SIG-M5 treated with dmso at 0.1 percent for 504 hours (cell line): Measurements from ENCODE around the gene SYT12.

Experiments used
- DNase-seq: peaks from one replicate; lab custom pipeline; 2025; ENCODE audit not compliant: unreplicated experiment; lab: John Stamatoyannopoulos, UW

SYT12 gene

DNA sequence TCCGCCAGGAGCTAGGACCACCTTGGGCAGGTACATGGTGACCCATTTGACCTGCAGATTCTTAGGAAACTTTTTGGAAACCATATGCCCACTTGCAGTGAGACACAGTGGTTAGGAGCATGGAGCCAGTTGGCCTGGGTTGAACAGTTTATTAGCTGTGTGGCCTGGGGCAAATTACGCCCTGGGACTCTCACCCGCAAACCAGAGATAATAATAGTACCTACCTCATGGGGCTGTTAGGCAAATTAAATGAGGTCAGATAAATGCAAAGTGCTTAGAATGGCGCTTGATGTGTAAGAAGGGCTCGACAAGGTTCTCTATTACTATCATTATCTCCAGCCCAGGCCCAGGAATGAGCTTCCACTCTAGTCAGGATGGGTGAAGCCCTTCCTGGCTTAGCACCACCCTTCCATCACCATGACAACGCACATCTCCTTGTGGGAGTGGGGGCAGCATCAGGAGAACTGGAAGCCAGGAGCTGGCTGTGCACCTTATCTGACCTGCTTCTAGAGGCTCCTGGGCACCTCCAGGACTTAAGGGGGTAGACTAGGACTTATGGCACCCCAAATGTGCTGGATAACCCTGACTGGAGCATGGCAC lies 5.1 kb downstream of the SYT12 start:
- no peak for DNase-seq

DNA sequence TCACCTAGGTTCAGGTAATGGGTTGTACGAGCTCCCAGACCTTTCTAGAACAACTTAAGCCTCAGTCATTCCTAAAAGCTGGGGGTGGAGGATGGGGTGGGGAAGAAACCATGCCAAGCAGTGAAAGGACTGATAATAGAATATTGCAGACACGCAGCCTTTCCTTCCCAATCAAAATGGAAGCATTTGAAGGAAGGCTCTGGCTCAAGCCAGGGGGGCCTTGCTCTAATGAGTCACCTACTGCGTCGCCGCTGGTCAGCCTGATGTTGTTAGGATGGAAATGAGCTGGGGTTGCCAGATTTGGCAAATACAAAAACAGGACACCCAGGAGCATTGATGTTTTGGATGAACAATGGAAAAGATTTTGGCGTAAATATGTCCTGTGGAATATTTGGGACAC lies 6.2 kb downstream of the SYT12 start:
- DNase-seq: no peak

DNA sequence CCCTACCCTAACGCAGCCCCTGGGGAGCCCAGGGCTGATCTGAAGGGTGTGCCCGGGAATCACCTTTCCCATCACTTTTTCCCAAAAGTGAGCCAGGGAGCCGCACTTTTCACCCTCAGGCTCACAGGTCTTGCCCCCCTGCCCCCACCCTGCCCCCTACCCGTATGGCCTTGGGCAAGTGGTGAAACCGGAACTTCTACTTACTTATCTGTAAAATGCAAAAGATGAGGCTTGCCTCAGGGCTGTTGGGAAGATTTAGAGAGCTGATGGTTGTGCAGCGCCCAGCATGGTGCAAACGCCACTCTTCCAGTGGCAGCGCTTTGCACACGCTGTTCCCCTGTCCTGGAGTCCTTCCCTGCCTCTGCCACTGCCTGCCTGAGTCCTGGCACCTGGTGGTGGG lies 8.0 kb downstream of the SYT12 start:
- DNase-seq: peak; percentile 9

DNA sequence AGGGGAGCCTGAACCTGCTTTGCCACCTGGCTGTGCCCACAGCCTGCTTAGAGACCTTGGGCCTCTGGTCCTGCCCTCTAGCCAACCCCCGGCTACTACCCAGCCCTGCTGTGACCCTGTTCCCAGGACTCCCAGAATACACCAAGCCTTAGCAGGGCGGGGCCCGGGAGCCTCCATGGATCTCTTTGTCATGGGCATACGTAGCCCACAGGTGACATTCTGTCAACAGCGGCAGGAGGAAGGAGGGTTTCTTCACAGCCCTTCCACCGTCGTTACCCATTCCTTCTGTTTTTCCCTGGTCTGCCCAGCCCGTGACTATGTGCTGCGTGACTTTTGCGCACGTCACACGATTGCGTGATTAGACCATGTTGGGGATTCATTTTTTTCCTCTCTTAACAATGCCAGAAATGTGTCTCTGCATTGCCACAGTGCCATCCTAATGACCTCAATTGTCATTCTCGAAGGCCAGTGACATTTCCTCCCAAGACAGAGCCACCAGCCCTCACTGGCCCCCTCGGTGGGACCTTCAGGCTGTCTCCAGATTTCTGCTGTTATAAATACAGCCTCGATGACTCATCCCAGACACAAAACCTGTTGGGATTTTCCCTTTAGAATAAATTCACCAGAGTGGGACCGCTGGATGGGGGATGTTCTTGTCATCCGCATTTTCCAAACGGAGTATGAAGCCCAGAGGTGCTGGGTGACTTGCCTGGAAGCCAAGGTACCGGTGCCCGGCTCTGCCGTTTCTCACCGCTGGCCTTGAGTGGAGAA lies 9.0 kb downstream of the SYT12 start:
- peak; percentile 30 for DNase-seq

DNA sequence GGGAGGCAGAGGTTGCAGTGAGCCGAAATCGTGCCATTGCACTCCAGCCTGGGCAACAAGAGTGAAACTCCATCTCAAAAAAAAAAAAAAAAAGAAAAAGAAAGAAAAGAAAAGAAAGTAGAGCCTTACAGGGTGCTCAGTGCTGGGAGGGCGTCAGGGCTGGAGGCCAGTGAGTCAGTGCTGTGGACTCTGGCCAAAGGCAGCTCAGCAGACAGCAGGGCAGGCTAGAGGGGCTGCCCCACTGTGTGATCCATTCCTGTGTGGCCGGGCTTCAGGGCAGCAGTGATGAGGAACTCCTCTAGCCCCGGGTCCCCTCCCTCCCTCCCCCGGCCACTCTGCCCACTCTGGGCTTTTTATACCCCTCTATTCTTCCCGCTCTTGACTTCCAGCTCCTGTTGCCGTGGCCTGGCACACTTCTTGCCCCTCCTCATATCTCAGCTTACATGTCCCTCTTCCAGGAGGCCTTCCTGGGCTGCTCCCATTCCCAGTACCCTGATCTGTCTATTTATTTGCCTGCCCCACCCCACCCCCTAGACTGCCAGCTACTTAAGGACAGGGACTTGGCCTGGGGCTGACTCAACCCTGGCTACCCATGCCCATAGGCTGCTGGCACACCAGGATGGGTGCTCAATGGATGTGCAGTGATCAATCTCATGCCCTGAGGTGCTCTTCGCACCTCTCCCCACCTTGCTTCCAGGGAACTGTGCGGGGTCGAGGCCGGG lies 10.1 kb downstream of the SYT12 start:
- DNase-seq: no peak

DNA sequence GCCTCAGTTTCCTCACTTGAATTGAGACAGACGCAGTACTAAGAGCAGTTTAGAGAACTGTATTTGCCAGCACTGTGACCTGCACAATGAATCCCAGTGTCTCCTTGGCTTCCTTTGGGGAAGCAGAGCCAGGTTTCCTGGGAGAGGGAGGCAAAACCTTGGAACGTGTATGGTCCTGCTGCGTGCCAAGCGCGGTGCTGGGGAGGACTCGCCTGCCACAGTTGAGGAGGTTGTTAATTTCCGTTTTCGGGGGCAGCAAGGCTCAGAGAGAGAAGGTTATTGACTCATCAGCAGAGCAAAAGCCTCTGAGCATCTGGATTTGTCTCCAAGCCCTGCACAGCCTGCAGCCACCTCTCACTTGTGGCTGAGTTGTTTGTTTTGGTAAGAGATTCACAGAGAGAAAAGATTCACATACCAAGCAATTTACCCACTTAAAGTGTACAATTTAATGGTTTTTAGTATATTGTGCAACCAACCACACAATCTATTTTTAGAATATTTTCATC lies 10.8 kb downstream of the SYT12 start:
- peak; percentile 58 for DNase-seq

DNA sequence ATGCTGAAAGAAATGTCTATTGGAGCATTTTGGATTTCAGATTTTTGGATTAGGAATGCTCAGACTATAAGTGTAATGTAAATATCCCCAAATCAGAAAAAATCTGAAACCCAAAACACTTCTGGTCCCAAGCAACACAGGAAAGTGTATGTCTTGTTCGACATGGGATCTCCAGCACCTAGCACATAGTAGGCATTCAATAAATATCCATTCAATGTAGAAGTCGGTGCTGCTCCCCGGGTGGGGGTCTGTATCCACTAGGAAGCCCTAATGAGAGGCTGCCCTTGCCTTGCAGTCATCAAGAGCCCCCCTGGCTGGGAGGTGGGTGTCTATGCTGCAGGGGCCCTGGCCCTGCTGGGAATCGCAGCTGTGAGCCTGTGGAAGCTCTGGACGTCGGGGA lies 11.4 kb downstream of the SYT12 start:
- DNase-seq: no peak

DNA sequence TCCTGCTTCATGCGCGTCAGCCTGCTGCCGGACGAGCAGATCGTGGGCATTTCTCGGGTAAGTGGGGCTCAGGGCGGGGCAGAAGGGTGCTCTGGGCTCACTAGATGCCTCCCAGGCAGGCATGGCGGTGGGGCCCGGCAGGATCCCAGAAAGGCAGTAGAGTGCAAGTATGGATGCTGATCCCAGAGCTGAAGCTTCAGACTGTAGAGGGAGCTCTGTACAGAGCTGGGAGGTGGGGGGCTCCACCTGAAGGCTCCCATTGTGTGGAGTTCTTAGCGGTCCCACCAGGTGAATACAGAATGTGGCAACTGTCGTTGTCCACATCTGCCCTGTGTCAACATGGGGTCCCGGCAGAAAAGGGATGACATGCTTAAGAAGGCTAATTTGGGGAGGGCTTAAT lies 17.2 kb downstream of the SYT12 start:
- no peak for DNase-seq

DNA sequence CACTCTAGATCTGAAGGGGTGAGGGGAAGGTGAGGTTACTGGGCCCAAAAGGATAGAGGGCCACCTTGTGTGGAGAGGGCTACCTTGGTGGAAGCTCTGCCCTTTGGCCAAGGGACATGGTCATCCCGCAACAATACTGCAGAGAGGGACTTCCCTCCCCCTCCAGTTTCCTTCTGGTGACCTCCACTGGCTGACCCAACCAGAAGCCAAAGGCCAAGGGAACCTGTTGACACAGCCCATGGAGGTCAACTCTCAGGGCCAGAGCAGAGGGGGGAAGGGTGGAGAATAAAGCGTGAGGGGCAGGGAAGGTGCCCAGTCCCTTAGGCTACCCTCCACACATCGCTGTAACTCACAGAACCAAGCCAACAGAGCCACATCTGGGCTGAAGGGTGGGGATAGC lies 18.7 kb downstream of the SYT12 start:
- no peak for DNase-seq

DNA sequence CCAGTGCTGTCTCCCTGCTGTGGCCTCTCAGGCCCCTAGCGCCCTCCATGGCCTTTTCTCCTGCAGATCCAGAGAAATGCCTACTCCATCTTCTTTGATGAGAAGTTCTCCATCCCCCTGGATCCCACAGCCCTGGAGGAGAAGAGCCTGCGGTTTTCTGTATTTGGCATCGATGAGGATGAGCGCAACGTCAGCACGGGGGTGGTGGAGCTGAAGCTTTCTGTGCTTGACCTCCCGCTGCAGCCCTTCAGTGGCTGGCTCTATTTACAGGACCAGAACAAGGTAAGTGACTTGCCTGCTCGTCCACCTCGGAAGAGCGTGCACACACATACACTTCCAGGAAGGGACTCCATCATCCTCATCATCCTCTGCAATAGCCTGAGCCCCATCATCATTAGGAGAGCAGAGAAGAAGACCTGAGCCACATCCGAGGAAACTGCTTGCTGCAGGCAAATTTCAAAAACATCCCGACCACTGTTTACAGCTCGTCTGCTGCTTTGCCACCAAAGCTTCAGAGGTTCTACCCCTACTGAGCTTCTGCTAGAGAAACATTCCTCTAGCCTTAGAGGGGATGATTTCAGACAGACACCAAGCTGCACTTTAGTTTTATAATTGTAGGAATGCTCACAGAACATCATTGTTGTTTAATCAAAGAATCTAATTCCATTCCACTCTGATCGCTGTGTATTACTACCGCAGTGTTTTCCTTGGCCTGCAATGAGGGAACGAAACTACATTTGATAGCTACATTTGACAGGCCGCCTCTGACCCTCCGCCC lies 20.8 kb downstream of the SYT12 start:
- no peak for DNase-seq

DNA sequence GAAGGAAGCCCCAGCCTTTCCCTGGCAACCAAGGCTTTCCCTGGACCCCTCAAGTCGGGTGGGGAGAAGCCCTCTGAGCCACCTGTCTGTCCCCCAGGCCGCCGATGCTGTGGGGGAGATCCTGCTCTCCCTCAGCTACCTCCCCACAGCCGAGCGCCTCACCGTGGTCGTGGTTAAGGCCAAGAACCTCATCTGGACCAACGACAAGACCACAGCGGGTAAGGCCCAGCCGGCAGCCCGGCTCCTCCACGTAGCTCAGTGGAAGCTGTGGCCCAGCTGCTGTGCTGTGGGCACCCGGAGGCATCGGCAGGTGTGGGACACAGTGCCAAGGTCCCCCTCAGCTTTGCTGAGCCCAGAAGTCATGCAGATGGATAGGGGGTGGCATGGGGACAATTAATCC lies 21.6 kb downstream of the SYT12 start:
- DNase-seq: no peak

DNA sequence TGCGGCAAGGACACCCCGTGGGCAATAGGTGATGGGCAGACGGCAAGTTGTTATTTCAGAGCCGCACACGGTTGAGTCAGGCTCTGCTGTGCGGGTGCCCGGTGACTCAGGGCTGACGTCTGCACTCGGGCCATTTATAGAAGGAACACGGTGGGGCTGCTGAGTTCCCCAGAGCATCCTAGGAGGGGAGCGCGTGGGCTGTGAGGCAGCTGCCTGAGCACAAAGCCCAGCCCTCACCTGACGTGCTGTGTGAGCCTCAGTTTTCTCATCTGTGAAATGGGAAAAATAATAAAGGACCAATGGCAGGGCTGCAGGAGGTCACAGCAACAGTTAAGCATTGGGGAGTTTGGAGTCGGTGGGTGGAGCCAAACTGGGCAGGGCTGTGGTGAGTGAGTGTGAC lies 22.4 kb downstream of the SYT12 start:
- DNase-seq: peak; percentile 32

DNA sequence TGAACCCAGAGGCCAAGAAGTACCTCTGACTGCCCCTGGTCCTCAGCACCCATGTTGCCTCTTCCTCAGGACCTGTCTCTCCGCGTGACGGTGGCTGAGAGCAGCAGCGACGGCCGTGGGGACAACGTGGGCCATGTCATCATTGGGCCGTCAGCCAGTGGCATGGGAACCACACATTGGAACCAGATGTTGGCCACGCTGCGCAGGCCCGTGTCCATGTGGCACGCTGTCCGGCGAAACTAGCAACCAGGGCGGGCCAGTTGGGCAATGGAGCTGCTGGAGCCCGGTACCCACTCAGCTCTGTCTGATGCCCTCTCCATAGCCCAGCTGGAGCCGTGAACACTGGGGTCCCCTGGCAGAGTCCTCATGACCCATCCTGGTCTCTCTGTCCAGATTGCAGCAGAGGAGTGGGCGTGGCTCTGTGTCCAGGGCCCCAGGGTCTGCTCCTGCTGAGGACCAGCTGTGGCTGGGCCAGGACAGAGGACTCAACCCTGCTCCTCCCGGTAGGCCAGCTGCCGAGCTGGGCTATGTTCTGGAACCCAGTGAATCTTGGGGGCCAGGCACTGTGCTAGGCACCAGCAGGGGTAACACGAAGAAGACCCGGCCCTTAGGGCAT lies 25.7 kb downstream of the SYT12 start:
- no peak for DNase-seq

DNA sequence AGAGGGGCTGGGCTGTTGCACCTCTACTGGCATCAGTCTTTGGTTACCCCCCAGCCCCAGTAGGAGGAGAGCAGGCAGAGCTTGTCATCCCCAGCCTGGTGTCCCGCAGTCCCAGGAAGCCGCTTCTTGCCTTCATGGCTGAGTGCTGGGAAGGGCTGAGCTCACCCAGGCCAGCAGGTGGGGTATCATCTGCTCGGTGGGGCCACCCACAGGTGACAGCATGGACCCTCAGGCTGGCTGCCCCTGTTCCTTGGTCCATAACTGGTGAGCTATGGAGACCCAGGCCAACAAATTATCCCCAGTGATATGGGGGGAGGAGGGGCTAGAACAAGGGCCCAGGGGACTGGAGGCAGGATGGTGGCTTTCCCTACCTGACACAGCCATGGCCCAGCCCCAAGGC lies 27.2 kb downstream of the SYT12 start:
- DNase-seq: no peak

DNA sequence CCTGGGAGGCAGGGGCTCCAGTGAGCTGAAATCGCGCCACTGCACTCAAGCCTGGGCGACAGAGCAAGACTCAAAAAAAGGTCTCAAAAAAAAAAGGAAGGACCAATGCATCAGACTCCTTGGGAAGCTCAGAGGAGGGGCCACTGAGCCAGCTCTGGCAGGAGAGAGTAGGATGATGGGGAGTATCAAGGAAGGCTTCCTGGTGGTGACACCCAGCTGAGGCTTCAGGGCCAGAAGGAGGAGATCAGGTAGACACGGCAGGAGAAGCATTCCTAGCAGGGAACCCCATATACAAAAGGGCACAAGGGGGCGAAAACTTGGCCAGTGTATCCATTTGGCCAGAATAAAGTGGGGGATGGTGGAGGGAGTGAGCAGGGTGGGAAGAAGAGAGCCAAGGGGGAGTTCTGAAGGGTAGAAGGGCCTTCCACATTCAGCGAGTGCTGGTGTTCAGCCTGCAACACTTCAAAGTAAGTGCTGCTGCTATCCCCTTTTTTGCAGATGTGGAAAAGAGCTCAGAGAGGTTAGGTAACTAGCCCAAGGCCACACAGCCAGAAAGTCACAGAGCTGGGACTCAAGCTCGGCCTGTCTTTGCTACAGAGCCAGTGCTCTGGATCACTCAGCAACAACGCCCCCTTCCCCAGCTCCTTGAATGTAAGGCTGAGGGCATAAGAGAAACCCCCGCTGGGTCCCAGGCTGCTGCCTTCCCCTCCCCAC lies 28.4 kb downstream of the SYT12 start:
- no peak for DNase-seq

DNA sequence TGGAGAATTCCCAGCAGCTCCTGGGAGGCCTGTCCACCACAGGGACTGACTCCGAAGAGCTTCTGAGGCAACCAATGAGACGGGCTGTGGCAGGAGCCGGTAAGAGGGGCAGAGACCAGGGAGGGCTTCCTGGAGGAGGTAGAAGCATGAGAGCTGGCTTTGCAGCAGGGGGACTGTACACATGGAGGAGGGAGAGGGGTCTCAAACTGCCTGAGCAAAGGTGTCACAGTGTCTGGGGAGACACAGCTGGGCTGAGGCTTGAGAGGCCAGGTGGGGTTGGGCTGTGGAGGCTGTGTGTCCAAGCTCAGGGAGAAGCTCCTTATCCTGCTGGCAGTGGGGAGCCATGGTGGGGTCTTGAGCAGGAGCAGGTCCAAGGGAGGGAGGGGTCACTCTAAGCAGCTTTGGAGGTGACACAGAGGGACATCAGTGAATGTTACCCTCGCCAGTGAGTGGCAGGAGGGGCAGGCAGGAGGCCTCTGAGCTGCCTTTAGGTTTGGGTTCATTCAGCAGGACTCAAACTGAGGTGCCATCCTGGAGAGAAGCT lies 29.1 kb downstream of the SYT12 start:
- no peak for DNase-seq

DNA sequence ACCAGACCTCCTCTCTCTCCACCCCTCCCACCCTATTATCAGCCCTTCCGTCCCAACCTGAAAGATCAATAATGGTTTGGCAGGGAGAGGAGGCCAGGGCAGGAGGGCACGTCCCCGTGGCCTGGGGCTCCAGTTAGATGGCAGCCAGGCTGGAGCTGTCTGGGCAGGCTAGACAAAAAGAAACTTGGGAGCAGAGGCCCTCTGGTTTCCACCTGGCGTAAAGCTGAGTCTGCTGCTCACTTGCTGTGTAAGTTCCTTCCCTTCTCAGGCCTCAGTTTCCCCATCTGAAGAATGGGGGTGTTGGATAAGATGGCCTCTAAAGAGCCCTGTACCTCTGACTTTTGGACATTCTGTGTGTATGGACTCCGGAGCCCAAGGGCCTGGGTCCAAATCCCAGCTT lies 30.0 kb downstream of the SYT12 start:
- DNase-seq: no peak

DNA sequence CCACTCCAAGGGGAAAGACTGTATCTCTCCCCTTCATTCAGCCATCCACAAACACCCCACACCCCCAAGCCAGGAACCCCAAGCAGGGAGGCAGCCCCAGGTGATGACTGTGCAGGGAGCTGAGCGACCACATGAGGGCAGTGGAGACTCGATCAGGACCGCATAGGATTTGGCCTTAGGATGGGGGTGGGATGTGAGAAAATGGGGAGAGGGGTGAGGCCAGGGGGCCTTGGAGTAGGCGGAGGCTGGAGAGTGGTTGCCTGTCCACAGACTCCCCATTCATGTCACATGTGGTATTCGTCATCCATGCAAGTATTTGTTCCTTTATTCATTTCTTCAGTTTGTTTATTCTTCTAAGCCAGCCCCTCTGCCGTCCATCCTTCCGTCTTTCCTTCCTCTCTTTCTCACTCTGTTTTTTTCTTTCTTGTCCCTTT lies 31.0 kb downstream of the SYT12 start:
- peak; percentile 43 for DNase-seq

DNA sequence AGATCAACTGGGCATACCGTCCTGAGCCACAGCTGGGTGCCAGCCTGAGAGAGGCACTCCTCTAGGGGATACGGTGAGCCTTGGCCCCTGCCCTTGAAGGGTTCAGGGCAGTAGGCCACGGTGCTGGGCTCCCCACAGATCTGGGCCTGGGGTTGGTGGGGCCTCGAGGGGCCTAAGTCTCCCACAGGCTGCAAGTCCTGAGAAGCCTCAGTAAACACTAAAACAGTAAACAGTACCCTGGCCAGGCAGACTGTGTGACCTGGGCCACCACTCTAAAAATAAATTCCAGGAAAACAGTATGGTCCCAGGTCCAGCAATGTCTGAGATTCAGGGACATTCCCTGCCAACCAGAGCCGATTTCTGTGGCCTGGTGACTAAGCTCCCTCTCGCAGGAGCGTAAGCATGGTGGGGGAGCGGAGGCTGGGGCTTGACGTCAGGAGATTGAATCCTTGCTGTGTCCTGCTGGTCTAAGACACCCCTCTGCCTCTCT lies 31.5 kb downstream of the SYT12 start:
- DNase-seq: no peak
